ENCODE results near the gene DNAH8.

The DNAH8 gene

DNA sequence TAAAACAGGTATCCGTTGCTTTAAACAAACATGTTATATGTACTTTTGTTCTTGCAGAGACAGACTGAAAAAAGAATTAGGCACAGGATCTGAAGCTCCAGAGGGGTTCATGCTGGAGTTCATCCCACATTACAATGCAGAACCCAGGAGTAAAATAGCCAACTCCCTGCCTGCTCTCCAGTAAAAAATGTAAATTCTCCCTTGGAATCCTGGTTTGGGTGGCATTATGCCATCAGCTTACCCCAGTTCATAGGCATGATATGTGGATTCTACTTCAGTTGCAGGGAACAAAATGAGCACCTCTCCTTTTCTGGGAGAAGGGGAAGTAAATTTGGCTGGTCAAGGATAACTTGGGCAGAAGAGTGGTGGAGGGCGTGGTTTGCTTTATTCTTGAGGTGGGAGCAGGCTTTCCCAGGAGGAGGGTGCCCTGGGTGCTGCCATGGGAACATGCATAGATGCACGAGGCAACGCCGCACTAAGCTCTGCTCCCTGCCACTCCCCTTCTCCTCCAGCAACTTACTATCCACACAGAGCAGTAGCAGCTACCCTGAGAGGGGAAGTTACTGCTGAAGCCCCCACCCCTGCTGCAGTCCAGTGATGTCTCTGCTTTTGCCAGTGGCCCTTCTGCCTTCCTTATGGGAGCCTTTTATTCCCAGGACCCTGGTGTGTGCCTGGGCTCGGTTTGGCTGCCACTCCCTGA, 261.8 kb downstream of the DNAH8 start:
- no peak for DNase-seq

DNA sequence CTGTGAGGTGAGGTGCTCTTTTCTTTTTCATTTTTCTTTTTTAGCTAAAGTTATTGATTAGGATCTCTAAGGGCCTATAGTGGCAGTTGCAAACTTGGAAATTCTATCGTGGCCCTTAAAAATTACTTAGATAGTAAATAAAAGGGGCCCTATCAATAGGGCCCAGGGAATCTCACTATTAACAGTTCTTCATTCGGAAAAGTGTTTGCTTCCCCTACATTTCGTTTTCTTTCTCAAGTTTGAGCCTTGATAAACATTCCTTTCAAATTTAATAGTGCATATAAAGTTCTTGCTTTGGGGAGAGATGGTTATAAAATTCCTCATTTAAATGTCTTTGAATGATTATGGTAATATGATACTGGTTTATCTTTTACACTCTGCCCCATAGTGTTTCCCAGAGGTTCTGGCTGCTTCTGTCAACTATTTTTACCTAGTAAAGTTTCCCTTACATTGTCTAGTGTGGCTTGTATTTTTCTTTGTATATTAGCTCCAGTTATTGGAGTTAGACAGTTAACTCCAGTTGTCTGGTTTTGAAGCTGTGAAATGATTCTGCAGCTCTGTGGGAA, 263.1 kb downstream of the DNAH8 start:
- no peak for DNase-seq

DNA sequence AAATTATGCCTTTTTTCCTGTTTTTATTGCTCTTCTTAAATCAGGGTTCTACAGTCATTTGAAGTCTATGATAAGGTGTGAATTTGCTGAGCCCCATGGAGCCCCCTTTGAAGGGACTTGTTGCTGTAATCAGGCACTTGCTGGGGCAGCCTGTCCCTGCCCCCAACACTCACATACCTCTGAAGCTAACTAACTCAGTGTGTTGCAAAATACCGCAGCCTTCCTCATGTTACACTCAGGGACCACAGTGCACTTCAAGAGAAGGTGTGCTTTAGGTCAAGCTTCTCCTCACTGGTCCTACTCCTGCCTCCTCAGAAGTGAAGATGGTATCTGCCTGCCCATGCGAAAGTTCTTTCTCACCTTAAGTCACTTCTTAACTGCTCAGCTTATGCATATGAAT, 267.4 kb downstream of the DNAH8 start:
- DNase-seq = no peak

DNA sequence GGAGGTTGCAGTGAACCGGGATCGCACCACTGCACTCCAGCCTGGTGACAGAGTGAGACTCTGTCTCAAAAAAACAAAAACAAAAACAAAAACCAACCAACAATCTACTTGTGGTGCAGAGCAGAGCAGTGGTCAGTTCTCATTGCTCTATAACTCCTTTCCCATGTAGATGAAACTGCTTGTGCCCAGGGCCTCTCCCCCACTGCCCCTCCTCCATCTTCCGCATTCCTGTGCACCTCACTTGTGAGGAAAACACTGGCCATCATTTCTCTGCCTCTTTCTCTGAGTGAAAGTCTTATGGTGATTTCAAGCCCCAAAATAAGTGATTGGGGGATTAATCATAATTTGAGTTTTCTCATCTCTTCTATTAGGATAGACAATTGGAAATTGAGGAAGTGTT, 269.6 kb downstream of the DNAH8 start:
- no peak for DNase-seq

DNA sequence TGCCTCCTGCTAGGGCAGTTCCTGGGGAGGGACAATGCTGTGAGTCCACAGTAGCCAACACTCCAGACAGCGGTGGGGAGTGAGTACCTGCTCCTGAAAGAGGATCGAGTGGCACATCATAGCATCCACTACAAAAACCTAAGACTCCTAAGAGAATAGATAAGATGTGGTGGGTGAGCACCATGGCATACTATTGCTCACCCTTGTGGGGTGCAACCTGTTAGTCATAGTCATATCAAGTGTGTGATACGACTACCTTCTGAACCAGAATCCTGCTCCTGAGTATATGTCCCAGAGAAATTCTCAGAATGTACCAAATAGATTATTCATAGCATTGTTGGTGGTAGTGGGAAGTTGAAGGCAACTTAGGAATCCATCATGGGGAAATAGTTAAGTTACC, 270.7 kb downstream of the DNAH8 start:
- no peak for DNase-seq

DNA sequence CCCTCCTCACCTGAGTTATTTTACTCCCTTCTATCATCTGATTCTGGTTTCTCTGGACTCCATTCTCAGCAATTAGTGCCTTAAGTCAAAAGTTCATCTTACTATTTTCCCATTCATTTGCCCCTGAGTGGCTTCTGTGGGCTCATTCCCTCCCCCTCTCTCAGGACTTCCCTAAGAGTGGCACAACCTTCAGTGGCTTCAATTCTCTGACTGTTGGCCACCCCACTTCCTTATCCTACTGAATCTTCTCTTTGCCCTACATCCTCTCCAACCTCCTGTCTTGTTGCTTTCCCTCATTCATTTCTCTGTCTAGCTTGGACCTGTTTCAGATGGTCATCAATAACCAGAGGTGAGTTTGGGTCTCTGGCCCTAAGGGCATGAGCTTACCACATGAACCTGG, 272.4 kb downstream of the DNAH8 start:
- no peak for DNase-seq

DNA sequence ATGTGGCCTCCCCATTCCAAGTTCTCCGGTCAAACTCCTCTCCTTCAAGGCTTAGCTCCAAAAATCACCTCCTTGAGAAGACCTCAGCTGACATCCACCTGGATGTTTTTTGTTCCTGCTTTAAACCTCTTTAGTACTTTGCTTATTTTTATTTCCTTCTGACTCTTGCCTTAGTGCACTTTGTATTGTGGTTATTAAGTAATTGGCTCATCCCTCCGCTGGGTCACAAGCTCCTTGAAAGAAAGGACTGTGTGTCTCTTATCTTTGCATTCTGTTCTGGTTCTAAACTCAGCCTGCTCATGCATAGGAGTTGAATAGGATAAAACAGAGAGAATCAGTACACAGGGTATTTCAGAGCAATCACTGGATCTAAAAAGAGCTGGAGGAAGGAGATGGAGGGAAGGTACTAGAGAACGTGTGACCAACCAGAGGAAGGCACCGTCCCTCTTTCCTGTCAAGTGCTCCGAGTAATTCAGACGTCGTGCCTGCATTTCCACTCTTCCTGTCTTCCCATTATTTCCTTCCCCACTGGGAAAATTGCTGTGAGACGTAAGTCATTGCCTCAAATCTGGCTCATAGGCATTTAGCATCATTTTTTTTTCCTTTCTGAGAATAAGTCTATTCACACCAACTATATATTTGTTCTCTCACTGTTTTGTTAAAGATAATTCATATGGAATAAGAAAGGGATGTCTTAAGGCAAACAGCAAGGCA, 273.8 kb downstream of the DNAH8 start:
- DNase-seq = no peak

DNA sequence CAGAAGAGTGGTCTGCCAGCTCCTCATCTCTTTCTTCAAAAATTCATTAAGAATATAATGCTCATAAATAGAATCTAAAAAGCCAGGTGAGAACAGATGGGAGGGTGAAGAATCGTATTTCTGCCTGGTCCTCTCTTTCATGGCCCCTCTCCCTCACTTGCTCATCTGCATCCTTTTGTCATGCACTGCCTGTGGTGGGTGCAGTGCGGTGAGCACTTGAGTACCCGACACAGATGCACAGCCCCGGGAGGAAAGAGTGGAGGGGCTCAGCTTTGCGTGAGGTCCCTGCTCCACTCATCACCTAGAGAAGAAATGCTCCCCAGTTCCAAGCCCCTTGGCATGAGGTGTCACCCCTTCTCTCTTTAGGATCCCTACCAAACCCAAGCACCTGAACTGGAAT, 275.4 kb downstream of the DNAH8 start:
- DNase-seq = no peak

DNA sequence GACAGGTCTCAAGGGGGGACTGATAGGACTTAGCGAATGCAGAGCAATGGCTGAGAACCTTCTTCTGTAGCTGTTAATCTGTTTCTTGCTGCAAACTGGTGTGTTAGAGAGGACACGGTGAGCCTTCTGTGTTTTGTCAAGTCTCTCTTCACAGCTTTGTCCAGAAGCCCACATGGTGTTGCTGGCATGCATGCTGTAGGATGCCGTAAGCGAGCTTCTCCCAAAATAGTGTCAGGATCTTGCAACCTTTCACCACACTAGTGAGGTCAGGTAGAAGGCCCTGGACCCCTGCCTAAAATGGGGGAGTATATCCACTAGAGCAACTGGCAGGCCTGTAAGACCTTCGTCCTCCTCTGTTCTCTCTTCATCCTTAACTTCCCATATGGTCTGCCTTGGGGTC, 281.6 kb downstream of the DNAH8 start:
- DNase-seq = no peak

DNA sequence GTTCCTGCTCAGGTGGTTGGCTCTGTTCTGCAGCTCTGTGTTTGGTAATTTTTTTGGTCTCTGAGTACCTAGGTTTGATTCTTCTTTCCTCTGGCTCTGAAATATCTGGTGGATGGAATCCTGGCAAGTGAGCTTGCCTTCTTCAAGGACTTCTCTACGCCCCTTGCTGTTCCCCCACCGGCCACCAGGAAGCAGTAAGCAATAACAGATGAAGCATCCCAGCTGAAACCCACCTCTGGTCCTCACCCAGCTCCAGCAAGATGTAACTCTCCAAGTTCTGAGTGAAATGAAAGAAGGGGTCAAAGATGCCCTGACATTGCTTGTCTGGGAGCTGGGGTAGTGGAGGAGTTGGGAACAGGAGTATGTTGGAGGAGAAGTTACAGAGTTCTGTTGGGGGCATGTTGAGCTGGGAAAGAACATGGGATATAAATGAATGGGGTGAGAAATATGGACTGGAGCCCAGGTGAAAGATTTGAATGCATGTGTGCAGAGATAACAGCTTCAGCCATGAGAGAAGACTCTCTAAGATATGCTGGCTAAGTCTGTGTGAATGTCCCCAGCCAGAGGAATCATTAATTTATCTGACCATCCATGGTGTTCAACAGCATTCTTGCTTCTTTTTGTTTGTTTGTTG, 282.1 kb downstream of the DNAH8 start:
- DNase-seq = peak; percentile 49

DNA sequence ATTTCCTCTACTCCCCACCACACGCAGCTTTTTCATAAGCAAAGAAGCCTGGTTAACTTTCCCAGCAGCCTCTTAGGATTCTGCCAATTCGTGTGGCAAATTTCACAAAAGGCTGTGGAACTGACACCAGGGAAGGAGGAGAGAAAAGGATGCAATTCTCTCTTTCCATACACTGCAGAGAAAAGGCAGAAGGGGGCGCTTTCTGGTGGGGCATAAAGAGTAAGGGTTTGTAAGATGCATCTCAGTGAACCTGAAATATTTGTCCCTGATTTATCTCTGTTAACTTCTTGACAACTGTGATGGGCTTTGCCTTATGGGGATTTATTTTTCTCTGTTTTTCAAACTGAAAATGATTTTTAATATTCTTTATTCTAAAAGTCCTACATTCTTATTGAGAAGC, 288.0 kb downstream of the DNAH8 start:
- peak; percentile 9 for DNase-seq

DNA sequence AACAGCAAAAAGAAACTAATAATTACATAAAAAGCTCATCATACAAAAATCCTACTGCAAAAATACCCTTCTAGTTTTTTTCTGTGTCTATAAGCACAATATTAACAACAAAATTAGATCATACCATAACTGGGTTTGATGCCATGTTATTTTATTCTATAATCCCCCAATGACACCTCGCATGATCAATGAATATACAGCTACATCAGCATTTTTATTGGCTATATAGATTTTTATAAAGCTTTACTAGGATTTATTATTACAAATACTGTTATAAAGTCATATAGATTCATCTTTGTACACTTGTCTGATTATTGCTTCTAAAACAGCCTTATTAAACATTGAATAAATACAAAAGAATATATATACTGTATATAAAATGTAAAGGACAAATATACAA, 288.4 kb downstream of the DNAH8 start:
- no peak for DNase-seq

DNA sequence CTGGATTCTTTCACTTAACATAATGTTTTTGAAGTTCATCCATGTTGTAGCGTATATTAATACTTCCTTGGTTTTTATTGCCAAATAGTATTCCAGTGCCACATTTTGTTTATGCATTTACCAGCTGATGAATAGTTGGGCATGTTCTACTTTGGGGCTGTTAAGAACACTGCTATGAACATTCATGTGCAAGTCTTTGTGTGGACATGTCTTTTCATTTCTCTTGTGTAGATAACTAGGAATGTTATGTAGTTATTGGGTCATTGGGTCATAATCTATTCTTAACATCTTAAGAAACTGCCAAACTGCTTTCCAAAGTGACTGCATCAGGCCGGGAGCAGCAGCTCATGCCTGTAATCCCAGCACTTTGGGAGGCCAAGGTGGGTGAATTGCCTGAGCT, 289.7 kb downstream of the DNAH8 start:
- no peak for DNase-seq

DNA sequence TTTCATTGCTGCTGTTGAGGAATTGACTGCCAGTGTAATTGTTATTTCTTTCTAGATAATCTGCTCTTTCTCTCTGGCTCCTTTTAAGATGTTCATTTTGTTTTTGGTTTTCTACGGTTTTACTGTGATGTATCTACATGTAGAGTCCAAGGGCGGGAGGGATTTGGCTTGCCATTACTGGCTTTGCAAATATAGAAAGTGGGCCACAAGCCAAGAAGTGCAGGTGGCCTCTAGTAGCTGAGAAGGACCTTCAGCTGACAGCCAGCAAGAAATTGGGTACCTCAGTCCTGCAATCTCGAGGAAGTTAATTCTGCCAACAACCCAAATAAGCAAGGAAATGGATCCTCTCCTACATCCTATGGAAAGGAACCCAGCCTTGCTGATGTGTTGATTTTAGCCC, 290.7 kb downstream of the DNAH8 start:
- peak; percentile 6 for DNase-seq

DNA sequence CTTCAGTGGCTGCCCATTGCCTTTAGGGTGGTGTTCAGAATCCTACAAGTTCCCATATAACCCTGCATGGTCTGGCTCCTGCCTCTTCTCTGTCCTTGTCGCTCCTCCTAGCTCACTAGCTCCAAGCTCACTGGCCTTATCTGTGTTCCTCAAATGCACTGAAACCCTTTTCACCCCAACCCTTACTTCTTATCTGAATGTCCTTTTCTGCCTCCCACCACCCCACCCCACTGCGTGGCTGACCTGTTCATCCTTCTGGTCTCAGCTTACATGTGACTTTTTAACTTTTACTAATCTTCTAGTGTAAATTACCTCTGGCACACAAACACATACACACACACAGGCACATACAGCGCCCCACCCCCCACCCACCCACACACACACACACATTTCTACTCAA, 292.5 kb downstream of the DNAH8 start:
- no peak for DNase-seq

DNA sequence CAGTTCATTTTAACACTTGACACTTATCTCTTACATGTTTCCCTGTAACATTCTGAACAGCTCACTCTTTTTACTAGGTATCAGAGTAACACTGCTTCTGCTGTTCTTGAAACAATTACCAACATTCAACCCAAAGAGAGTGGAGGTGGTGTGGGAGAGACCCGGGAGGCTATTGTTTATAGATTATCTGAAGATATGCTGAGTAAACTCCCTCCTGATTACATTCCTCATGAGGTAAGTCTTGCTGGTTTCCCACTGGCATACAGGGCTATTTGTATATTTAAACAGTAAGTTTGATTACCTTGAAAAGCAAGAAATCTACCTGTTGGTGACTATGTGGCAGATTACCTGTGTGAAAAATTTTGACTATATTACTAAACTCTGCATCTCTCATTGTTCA, 293.6 kb downstream of the DNAH8 start:
- DNase-seq = no peak

DNA sequence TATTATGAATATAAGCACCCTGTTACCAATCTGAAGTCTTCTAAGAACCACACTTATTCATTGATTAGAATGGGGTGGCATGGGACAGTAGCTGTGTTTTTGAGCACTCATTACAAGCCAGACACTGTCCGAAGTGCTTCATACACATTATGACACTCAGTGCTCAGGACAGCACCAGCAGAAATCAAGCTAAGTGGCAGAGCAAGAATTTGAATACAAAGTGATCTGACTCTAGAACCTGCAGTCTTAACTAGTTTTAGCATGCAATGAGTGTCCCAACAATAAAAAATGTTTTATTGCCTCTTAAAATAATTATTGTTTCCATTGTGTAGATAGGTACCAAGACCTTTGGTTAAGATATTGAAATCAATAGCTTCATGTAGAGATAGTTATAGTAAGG, 294.4 kb downstream of the DNAH8 start:
- DNase-seq = no peak

DNA sequence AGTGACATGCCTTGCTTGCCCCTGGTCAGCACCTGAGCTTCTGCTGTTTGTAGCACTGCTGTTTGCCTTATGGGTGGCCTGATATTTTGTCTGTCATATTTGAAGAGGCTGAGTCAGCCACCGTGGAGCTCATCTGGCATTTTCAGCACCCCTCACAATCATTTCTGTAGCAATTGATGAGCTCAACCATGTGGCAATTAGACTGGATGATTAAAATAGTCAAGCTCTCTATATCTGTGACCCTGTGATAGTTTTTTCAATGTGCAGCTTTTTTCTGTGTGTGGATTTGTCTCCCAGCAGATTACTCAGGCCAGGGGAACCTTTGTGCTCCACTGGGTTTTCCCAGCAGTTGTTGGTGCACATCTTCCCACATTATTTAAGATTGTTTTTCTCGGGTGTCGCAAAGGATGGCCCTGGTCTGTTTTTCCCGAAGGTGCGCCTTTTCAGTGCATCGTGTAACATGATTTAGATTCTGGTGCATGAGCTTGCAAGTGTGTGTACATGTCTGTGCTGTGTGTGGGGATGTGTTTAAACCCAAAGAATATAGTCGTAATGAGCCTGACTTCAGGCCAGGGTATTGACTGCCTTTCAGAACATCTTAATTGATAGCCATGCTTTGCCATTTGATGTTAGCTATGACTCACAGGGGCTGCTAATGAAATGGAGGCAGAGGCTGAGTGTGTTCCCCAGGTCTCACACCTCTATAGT, 301.9 kb downstream of the DNAH8 start:
- DNase-seq = no peak

DNA sequence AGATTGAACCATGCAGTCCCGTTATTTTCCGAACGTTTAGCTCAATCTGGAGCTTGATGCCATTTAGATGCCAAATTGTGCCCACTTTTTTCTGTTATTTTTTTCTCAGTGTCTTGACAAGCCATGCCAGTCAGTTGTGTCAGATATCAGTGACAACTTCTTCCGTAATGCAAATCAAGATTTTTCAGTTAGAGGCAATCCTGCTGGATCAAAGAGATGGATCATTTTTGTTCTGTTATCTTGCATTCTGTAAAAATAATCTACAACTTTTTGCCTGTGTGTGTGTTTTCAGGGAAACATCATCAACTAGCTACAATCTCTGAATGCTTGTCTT, 302.4 kb downstream of the DNAH8 start:
- no peak for DNase-seq

DNA sequence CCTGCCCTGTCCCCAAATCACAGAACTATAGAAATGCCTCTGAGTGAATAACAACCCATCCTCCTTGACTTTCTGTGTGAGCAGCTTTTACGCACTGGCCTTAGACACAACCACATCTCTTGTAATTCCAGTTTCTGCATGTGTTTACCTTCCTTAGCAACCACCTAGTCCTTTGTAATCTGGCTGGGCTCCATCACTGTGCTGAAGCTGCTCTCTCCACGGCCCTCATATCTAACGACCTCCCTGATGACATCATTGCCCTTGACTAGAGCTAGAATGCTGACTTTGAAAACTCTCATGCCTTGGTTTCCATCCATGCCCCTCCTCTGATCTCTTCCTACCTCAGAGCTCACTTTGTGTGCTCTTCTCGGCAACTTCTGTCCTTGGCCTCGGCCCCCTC, 303.0 kb downstream of the DNAH8 start:
- DNase-seq = no peak

DNA sequence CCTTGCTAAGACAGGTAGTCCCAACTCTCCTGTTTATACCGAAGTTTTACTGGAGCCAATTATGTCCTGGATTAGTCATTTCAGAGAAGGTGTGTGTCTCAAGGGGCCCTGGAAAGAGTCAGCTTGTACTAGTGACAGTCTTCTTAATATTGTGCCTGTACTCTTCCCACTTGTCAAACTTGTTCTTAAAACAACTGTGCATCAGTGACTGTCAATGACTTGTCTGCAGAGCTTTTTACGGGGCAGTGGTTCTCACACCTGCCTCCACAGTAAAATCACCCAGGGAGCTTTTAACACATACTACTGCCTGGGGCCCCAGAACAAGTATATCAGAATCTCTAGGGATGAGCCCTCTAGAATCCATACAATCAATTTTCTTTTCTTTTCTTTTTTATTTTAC, 305.0 kb downstream of the DNAH8 start:
- DNase-seq = no peak

DNA sequence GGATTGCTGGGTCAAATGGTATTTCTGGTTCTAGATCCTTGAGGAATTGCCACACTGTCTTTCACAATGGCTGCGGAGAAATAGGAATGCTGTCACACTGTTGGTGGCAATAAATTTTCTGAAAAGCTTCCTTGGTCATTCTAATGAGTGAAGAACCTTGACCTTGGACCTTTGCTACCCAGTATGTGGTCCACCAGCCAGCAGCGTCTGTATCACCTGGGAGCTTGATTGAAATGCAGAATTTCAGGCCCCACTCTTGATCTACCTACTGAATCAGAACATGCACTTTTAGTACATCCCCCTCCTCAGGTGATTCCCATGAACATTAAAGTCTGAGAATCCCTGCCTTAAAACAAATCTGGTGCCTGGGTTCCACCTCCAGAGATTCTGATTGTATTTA, 305.9 kb downstream of the DNAH8 start:
- no peak for DNase-seq

DNA sequence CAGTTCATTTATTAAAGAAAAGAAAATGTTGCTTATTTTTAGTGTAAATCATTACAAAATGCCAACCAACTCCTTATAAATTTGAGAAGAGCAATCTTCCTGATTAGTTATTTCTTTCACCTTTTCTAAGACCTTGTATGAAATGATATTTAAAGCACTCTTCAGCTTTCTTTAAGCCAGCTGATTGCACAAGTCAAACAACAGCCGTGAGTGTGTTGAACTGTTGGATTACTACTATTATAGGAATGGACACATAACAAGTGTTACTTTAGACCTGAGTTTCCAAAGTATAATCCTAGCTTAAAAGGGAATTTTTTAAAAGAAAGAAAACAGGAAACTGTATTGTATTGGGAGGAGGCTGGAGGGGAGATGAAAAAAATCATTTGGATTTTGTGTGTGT, 306.7 kb downstream of the DNAH8 start:
- DNase-seq = no peak

DNA sequence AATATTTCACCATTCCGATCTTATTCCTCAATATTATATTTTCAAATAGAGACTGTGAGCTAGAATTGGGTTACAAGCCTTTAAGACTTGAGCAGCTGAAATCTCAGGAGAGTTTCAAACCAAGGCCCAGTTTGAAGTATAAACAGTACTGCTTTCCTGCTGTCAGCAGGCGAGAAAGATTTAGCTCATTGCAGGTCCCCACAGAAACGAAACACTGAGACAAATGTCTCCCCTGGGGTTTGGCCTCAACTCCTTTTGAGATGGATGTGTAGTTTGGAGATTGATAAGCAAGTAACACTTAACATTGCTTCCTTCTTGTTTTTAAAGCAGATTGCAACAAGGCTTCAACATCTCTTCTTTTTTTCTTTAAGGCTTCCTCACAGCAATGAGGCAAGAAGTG, 311.1 kb downstream of the DNAH8 start:
- no peak for DNase-seq
